PFSK-1 (cell line): ENCODE data around the gene CRYAB.

Experiments
- POLR2AphosphoS5 ChIP-seq: IDR thresholded peaks from 2 replicates; pipeline ENCODE4 v1.6.1; 2012; ENCODE audit warnings: low read depth, mild to moderate bottlenecking, control low read depth, low read length, moderate library complexity
- SIN3A ChIP-seq: IDR thresholded peaks from 2 replicates; pipeline ENCODE4 v1.6.1; 2012; ENCODE audit warnings: mild to moderate bottlenecking, low read length, moderate library complexity, borderline replicate concordance; ENCODE audit not compliant: insufficient read depth

GRCh38 chr11:111921541-111922230, 10.1 kb upstream of the CRYAB start:
- TF ChIP-seq SIN3A (no peak), POLR2AphosphoS5 (no peak)
